HepG2 (cell line): ENCODE results near the gene APOM. TPM values are rescaled to one million over a fixed set of nuclear protein-coding genes. Genes with fewer than 3 reads are reported as not detected.

Source experiments
- EHMT2 ChIP-seq: fragments of 200-600 bp; sonication (generic); IDR thresholded peaks from 2 replicates; pipeline ENCODE4 v1.7.0; 2017; ENCODE audit warnings: antibody characterized with exemption, low read depth, low read length, borderline replicate concordance
- HMGA1 ChIP-seq: sonication (generic); formaldehyde crosslinking; conservative IDR thresholded peaks from 2 replicates; pipeline ENCODE4 v1.4.0; 2020; ENCODE audit warnings: missing genetic modification reagents
- JARID2 ChIP-seq: sonication (generic); formaldehyde crosslinking; IDR thresholded peaks from 2 replicates; pipeline ENCODE4 v1.8.1; 2023; ENCODE audit warnings: missing genetic modification reagents, inconsistent platforms; ENCODE audit not compliant: insufficient replicate concordance
- KDM4B ChIP-seq: sonication (generic); formaldehyde crosslinking; IDR thresholded peaks from 2 replicates; pipeline ENCODE4 v1.4.0; 2020; ENCODE audit warnings: missing genetic modification reagents
- MED13 ChIP-seq: sonication (generic); formaldehyde crosslinking; IDR thresholded peaks from 2 replicates; pipeline ENCODE4 v1.5.0; 2020; ENCODE audit warnings: missing genetic modification reagents
- MXI1 ChIP-seq: IDR thresholded peaks from 3 replicates; pipeline ENCODE4 v1.6.1; 2012; ENCODE audit warnings: low read depth, low read length, inconsistent platforms, borderline replicate concordance
- NFRKB ChIP-seq: fragments of 450-650 bp; IDR thresholded peaks from 2 replicates; pipeline ENCODE4 v1.6.1; 2017
- POLR2AphosphoS5 ChIP-seq: IDR thresholded peaks from 2 replicates; pipeline ENCODE4 v1.6.1; 2012; ENCODE audit warnings: low read depth, low read length
- RORA ChIP-seq: sonication (generic); formaldehyde crosslinking; IDR thresholded peaks from 2 replicates; pipeline ENCODE4 v1.5.0; 2020; ENCODE audit warnings: mild to moderate bottlenecking, missing genetic modification reagents, moderate library complexity
- ZNF674 ChIP-seq: sonication (generic); formaldehyde crosslinking; IDR thresholded peaks from 2 replicates; pipeline ENCODE4 v1.5.0; 2020; ENCODE audit warnings: low read depth, mild to moderate bottlenecking, missing genetic modification reagents
- polyA plus RNA-seq, 8 experiments: library from polyadenylated mRNA; depleted of rRNA in 3 of 8; stranded (reverse) in 7 of 8; unstranded in 1 of 8; fragments of >200 nt; fragmentation: Illumina TruSeq in 4 of 8; extraction: Trizol in 4 of 8; gene quantifications; 2 replicates each; pipeline versions ENCODE4 v1.2.1 to v1.2.3, GENCODE V29; 2011 to 2016; ENCODE audit warnings: low read depth in 4 of 8, missing spikeins in 1 of 8, mixed read lengths in 1 of 8; ENCODE audit not compliant: insufficient read depth in 1 of 8
- total RNA-seq, 5 experiments: library from RNA; depleted of rRNA; stranded (reverse); fragments of >200 nt; fragmentation: Illumina TruSeq; extraction: Trizol; gene quantifications; 2 replicates each; pipeline ENCODE4 v1.2.3, GENCODE V29; 2016; ENCODE audit warnings: low read depth in 1 of 5
- TF ChIP-seq, protein P1 (sequence below): sonication (generic); formaldehyde crosslinking; IDR thresholded peaks from one replicate; pipeline ENCODE4 v1.5.1; 2020; ENCODE audit warnings: mild to moderate bottlenecking, missing genetic modification reagents; ENCODE audit errors: not compliant biosample characterization
- TF ChIP-seq, protein P2 (sequence below): sonication (generic); formaldehyde crosslinking; IDR thresholded peaks from 2 replicates; pipeline ENCODE4 v1.5.0; 2020; ENCODE audit warnings: mild to moderate bottlenecking, missing genetic modification reagents
- TF ChIP-seq, protein P3 (sequence below): sonication (generic); formaldehyde crosslinking; IDR thresholded peaks from 2 replicates; pipeline ENCODE4 v1.8.1; 2023; ENCODE audit warnings: mild to moderate bottlenecking, moderate library complexity, missing genetic modification reagents
- TF ChIP-seq, protein P4 (sequence below): sonication (generic); formaldehyde crosslinking; IDR thresholded peaks from 2 replicates; pipeline ENCODE4 v1.5.1; 2020; ENCODE audit warnings: mild to moderate bottlenecking, missing genetic modification reagents

APOM gene
- total and polyA plus RNA-seq, 2 of the 13 experiments (the other 11 are each of a cell fraction or from before 2014, with no cell fraction given): 98.2 to 1,140 TPM

DNA sequence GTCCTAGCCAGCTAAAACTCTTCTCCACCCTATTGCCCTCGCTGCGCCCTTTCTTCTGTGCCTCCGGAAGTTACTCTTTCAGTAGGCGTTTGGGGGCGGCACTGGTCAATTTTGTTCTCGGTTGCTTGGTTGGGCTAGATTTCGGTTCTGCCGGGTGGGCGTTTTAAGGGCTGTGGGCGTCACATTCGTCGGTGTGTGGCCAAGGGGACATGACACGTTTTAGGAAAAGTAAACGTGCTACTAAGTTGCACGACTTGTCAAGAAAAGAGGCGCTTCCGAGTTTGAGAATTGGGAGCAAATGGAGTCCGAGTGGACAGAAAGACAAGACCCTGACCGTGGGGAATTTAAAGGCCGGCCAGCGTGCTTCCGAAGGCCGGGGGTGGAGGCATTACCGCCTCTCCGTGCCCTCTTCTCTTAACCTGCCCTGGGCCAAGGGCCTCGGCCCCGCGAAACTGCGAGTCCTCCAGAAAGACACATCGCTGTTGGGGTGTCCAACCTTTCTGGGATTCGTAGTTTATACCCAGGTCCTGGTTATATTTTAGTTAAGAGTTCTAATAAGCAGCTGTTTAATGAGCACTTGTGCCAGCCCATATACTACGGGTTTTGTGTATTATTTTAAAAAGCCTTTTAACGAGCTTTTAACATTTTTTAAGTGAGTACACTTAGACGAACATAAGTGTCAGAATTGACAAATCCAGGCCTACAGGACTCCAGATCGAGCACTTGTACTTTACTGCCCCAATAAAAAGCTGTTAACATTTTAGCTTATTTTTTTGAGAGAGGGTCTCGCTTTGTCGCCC is 2.6 kb upstream of the APOM start (continued):
- TF ChIP-seq, protein P1, sequence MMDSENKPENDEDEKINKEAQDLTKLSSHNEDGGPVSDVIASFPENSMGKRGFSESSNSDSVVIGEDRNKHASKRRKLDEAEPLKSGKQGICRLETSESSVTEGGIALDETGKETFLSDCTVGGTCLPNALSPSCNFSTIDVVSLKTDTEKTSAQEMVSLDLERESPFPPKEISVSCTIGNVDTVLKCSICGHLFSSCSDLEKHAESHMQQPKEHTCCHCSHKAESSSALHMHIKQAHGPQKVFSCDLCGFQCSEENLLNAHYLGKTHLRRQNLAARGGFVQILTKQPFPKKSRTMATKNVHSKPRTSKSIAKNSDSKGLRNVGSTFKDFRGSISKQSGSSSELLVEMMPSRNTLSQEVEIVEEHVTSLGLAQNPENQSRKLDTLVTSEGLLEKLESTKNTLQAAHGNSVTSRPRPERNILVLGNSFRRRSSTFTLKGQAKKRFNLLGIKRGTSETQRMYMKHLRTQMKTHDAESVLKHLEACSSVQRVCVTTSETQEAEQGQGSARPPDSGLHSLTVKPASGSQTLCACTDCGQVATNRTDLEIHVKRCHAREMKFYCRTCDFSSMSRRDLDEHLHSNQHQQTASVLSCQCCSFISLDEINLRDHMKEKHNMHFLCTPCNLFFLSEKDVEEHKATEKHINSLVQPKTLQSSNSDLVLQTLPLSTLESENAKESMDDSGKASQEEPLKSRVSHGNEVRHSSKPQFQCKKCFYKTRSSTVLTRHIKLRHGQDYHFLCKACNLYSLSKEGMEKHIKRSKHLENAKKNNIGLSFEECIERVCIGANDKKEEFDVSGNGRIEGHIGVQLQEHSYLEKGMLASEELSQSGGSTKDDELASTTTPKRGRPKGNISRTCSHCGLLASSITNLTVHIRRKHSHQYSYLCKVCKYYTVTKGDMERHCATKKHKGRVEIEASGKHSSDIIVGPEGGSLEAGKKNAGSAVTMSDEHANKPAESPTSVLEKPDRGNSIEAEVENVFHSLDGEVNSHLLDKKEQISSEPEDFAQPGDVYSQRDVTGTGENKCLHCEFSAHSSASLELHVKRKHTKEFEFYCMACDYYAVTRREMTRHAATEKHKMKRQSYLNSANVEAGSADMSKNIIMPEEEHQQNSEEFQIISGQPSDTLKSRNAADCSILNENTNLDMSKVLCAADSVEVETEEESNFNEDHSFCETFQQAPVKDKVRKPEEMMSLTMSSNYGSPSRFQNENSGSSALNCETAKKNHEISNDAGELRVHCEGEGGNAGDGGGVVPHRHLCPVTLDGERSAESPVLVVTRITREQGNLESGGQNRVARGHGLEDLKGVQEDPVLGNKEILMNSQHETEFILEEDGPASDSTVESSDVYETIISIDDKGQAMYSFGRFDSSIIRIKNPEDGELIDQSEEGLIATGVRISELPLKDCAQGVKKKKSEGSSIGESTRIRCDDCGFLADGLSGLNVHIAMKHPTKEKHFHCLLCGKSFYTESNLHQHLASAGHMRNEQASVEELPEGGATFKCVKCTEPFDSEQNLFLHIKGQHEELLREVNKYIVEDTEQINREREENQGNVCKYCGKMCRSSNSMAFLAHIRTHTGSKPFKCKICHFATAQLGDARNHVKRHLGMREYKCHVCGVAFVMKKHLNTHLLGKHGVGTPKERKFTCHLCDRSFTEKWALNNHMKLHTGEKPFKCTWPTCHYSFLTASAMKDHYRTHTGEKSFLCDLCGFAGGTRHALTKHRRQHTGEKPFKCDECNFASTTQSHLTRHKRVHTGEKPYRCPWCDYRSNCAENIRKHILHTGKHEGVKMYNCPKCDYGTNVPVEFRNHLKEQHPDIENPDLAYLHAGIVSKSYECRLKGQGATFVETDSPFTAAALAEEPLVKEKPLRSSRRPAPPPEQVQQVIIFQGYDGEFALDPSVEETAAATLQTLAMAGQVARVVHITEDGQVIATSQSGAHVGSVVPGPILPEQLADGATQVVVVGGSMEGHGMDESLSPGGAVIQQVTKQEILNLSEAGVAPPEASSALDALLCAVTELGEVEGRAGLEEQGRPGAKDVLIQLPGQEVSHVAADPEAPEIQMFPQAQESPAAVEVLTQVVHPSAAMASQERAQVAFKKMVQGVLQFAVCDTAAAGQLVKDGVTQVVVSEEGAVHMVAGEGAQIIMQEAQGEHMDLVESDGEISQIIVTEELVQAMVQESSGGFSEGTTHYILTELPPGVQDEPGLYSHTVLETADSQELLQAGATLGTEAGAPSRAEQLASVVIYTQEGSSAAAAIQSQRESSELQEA (CRISPR knock-in tag): no peak
- no peak for TF ChIP-seq MED13 (CRISPR knock-in tag)
- TF ChIP-seq JARID2: no peak
- TF ChIP-seq, protein P2, sequence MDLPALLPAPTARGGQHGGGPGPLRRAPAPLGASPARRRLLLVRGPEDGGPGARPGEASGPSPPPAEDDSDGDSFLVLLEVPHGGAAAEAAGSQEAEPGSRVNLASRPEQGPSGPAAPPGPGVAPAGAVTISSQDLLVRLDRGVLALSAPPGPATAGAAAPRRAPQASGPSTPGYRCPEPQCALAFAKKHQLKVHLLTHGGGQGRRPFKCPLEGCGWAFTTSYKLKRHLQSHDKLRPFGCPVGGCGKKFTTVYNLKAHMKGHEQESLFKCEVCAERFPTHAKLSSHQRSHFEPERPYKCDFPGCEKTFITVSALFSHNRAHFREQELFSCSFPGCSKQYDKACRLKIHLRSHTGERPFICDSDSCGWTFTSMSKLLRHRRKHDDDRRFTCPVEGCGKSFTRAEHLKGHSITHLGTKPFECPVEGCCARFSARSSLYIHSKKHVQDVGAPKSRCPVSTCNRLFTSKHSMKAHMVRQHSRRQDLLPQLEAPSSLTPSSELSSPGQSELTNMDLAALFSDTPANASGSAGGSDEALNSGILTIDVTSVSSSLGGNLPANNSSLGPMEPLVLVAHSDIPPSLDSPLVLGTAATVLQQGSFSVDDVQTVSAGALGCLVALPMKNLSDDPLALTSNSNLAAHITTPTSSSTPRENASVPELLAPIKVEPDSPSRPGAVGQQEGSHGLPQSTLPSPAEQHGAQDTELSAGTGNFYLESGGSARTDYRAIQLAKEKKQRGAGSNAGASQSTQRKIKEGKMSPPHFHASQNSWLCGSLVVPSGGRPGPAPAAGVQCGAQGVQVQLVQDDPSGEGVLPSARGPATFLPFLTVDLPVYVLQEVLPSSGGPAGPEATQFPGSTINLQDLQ: no peak
- TF ChIP-seq, protein P3, sequence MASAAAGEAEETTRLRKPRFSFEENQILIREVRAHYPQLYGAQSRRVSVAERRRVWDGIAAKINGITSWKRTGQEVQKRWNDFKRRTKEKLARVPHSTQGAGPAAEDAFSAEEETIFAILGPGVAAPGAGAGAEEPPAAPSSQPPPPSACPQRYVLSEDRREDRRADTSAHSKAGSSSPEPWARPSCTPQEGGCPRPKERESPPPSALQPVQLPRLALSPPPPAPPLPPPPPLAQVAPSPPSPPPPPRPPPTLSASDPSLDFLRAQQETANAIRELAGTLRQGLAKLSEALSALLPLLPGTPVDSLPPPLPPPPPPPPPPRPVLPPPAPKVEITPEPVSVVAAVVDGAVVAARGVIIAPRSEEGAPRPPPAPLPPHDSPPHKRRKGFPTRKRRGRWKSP: no peak; the same call in 1 of the 2 replicates
- no peak for TF ChIP-seq KDM4B
- TF ChIP-seq POLR2AphosphoS5: peak; percentile 95
- TF ChIP-seq, protein P4, sequence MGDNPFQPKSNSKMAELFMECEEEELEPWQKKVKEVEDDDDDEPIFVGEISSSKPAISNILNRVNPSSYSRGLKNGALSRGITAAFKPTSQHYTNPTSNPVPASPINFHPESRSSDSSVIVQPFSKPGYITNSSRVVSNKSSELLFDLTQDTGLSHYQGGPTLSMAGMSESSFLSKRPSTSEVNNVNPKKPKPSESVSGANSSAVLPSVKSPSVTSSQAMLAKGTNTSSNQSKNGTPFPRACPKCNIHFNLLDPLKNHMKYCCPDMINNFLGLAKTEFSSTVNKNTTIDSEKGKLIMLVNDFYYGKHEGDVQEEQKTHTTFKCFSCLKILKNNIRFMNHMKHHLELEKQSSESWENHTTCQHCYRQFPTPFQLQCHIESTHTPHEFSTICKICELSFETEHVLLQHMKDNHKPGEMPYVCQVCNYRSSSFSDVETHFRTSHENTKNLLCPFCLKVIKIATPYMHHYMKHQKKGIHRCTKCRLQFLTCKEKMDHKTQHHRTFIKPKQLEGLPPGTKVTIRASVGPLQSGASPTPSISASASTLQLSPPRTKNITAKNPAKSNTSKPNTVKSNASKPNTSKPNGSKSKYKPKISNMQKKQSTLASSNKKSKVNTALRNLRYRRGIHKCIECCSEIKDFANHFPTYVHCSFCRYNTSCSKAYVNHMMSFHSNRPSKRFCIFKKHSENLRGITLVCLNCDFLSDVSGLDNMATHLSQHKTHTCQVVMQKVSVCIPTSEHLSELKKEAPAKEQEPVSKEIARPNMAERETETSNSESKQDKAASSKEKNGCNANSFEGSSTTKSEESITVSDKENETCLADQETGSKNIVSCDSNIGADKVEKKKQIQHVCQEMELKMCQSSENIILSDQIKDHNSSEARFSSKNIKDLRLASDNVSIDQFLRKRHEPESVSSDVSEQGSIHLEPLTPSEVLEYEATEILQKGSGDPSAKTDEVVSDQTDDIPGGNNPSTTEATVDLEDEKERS (CRISPR knock-in tag): no peak
- TF ChIP-seq ZNF674 (CRISPR knock-in tag): no peak
- TF ChIP-seq EHMT2: no peak
- TF ChIP-seq HMGA1 (CRISPR knock-in tag): no peak
- TF ChIP-seq MXI1: peak; percentile 50; the same call in 1 of the 3 replicates
- no peak for TF ChIP-seq RORA
- TF ChIP-seq NFRKB: no peak
